ENCODE results near the gene NFKBIE. TPM values are rescaled to one million over a fixed set of nuclear protein-coding genes. Genes with fewer than 3 reads are reported as not detected.

The NFKBIE gene, protein sequence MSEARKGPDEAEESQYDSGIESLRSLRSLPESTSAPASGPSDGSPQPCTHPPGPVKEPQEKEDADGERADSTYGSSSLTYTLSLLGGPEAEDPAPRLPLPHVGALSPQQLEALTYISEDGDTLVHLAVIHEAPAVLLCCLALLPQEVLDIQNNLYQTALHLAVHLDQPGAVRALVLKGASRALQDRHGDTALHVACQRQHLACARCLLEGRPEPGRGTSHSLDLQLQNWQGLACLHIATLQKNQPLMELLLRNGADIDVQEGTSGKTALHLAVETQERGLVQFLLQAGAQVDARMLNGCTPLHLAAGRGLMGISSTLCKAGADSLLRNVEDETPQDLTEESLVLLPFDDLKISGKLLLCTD
- 25.5 and 30.8 TPM in 2 replicates for total RNA-seq

DNA sequence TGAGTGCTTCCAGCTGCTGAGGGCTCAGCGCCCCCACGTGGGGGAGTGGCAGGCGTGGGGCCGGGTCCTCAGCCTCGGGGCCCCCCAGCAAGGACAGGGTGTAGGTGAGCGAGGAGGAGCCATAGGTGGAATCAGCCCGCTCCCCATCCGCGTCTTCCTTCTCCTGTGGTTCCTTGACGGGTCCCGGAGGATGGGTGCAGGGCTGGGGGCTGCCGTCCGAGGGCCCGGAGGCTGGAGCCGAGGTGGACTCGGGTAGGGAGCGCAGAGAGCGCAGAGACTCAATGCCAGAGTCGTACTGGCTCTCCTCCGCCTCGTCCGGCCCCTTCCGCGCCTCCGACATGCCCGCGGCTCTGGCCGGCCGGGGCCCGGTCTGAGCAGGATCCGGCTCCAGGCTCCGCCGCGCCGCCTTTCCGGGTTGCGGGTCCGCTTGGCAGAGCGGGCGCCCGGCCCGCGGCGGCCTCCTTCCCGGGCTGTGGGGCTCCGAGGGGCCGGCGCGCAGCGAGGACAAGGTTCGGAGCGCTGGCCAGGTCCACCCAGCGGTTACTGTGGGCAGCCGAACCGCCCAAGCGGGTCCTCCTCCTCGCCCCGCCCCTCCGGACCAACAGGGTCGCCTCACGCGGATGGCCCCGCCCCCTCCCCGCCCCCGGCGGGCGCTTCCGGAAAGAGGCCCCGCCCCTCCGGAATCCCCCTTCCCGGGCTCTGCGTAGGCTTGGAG, at the start of gene NFKBIE:
Gene NFKBIE, minus strand, starts transcription at position 545 of the 715 bp plus-strand sequence. Its CDS starts 205 bp downstream, at position 340.

DNA sequence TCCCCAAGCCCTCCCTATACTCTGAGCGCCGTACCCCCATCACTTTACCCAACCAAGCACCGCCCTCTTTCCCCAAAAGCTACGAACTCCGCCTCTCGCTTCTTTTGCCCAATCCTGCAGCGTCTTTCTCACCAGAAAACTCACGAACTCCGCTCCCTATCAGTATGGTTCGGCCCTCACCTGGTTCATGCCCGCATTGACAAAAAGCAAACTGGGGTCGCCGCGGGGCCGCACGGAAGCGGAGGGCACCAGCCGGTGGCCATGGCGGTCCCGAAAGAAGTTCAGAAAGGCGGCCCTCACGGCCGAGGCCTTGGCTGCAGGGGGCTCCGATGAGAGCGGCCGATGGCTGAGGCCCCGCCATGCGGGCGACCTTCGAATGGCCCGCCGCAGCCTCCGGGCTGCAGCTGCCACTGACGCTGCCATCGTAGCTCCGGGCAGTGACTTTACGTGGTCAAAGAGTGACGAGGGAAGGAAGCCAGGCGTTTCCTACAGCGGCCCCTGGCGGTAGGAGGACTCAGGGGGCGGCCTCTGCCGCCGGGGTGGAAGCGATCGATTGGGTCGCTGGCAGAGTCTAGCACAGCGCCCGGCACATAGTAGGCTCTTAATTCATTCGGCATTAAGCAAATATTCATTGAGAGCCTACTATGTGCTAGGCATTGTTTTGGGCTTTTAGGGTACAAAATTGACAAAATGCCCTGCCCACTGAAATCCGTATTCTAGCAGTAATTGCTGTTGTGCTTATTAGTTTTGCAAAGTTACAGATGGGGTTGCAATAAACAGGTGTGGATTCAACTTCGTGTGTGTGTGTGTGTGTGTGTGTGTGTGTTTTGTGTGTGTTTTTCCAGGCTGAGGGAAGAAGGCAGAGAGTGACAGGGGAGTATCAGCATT, 47.8 kb upstream of the NFKBIE start, which contains the start of gene AARS2:
Gene AARS2, minus strand, starts transcription at position 447 of the 888 bp plus-strand sequence. Its CDS starts 24 bp downstream, at position 423.

DNA sequence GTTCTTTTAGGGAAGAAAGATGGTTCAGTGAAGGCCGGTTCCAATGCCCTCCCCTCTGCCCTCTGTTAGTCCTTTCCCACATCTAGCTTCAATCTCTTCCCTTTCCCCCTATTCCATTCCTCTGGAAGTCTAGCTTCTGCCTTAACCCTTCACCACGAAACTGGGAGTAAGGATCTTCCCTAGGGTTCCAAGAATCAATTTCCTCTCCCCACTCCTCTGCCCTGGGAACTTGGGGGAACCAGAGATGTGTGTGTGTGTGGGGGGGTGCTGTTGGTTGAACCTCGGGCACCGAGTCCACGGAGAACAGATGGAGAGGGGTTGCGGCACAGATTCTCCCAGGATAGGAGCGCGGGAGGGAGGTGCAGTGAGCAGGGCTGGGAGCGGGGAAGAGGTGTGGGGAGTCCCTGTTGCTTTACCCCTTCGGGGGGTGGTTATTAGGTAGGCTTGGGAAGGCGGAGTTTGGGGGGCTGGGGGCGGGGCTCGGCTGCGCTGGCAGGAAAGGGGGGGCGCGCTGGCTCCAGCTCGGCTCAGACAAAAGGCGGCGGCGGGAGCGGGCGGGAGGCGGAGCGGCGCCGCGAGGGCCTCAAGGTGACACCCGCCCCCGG, 4.7 kb upstream of the NFKBIE start, which contains the start of gene TMEM151B:
Gene TMEM151B, plus strand, starts transcription at position 530 of the 605 bp plus-strand sequence. CDS start 293 bp downstream, outside the sequence.

DNA sequence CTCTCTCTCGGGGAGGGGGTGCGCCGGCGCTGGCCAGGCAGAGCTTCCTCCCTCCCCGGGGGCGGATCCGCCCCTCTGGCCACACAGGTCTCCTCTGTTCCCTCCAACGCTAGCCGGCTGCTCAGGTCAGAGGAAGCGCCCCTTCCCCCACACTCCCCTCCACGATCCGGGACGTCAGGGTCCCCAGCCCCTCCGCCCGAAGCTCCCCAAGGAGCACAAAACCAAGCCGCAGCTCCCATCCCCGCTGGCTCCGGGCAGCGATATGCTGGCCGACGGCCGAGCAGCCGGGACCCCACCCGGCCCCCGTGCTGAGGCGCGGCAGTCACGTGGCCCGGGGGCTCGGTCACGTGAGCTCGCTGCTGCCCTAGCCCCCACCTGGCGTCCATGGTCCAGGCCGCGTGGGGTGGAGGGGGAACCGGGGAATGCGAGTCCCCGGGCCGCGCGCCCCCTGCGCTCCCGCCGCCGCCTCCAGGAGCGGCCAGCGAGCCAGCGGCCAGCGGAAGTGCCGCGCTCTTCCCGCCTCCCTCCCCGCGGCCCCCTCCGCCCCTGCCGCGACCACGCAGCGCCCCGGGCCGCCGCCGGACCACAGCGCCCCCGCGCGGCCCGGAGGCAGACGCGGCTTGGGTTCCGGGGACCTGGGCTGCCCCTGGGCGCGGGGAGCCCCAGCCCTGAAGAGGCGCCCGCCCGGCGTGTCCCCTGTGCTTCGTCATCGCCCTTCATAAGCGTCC, 8.2 kb downstream of the NFKBIE start, which contains the start of gene SLC35B2:
Gene SLC35B2, minus strand, starts transcription at position 504 of the 728 bp plus-strand sequence. Its CDS starts 118 bp downstream, at position 386.

DNA sequence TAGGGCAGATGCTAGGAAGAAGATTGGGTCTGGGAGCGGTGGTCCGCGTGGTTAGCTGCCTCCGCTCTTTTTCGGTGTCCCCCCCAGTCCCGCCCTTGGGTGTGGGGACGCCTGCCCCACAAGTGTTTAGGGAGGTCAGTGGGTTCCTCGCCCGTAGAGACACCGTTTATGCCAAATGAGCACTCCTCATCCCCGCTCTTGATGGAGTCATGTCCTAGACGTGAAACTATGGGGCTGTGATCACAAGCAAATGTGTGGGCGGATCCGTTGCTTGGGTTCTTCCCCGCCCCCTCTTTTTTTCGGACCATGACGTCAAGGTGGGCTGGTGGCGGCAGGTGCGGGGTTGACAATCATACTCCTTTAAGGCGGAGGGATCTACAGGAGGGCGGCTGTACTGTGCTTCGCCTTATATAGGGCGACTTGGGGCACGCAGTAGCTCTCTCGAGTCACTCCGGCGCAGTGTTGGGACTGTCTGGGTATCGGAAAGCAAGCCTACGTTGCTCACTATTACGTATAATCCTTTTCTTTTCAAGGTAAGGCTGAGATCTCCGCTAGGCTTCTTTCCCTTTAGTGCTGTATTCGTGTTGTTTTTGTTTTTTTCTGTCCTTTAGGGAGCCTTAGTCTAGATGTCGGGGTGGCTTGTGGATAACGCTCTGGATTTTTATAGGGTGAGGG, 18.6 kb downstream of the NFKBIE start, which contains the start of gene HSP90AB1:
Gene HSP90AB1, plus strand, starts transcription at position 439 of the 675 bp plus-strand sequence. CDS start 1,529 bp downstream, outside the sequence.

DNA sequence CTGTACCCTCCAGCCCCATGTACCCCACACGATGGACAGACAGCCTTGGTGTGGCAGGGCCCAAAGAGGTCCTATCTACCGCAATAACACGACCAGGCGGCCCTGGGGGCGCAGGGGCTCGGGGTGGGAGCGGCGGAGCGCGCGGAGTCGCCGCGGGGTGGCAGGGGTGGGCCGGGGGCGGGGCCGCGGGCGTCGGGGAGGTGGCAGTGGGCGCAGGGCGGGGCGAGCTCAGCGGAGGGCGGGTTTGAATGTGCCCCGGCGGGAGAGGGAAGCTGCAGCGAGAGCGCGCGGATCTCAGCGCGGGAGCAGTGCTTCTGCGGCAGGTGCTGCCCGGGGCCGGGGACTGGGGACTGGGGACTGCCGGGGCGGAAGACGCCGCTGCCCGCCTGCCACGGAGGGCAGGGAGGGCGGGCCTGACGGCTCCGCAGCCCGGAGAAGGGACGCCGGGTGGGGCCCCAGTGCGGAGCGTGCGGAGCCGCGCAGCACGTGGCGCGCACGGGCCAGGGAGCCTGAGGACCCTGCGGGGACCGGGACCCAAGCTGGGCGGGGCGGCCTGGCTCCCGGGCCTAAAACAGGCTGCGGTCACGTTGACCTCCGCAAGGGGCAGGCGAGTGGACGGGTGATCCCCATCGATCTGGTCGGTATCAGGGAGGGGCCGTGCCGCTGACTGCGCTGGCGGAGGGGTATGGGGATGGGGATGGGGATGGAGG, 41.9 kb downstream of the NFKBIE start, which contains the start of gene SLC29A1:
Gene SLC29A1, plus strand, starts transcription at position 277 of the 710 bp plus-strand sequence. CDS start 3,719 bp downstream, outside the sequence.

DNA sequence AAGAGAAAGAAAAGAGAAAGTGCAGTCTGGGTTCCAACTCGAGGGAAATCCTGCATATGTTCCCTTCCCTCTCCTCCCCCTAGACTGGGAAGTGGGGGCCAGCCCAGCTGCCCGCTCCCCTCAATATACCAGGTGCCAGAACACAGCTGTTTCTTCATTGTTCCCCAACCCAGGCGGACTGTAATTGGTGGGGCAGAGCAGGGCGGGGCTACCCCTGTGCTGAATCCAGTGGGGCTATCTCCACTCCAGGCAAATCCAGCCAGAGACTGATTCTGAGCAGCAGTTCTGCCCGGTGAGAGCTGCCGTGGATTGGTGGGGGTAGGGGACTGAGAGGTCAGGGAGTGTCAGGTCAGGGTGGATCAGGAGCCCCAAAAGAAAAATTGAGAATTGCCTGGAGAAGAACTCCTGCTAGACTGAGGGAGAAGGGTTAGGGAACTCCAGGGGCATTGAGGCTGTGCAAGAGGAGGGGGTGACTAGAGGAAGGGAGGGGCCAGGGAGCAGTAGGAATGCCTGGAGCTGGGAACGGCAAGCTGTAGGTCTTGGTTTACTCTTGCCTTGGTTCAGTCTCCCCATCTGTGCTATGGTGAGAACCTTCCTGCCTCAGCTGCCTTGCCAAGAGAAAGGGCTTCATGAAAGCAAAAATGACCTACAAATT, 48.5 kb downstream of the NFKBIE start, which contains the start of gene MYMX:
Gene MYMX, plus strand, starts transcription at position 250 of the 655 bp plus-strand sequence. CDS start 546 bp downstream, outside the sequence.

Small RNA genes lying within 50 kb of the gene (small RNA-seq; reads per million reads assigned to genes)
- gene RN7SL811P: not detected

Other genes with a start within 250 kb of the NFKBIE start
- gene MRPL14, start 138.1 kb downstream of the NFKBIE start, total RNA-seq: 46.9 and 55.2 TPM in 2 replicates
- gene TMEM63B, start 138.0 kb downstream of the NFKBIE start, total RNA-seq: 34.3 and 38.6 TPM in 2 replicates
- 0.65 and 1.1 TPM in 2 replicates for gene CAPN11, start 106.7 kb downstream of the NFKBIE start, total RNA-seq
- 0.96 and 0.98 TPM in 2 replicates for gene MYMX, start 48.6 kb downstream of the NFKBIE start, total RNA-seq
- gene SLC29A1, start 42.0 kb downstream of the NFKBIE start, total RNA-seq: 131 and 150 TPM in 2 replicates
- 1,245 and 1,641 TPM in 2 replicates for gene HSP90AB1, start 18.4 kb downstream of the NFKBIE start, total RNA-seq
- 58.1 and 76.8 TPM in 2 replicates for gene SLC35B2, start 8.0 kb downstream of the NFKBIE start, total RNA-seq
- 0.38 and 0.65 TPM in 2 replicates for gene TMEM151B, start 4.9 kb upstream of the NFKBIE start, total RNA-seq
- gene AARS2, start 47.8 kb upstream of the NFKBIE start, total RNA-seq: 11.0 and 14.4 TPM in 2 replicates
- not detected in 2 replicates for gene SPATS1, start 77.1 kb upstream of the NFKBIE start, total RNA-seq
- 22.2 and 26.5 TPM in 2 replicates for gene CDC5L, start 122.2 kb upstream of the NFKBIE start, total RNA-seq

All from vein endothelial cell (primary cell).